GM23248 (cell line): ENCODE results near the gene NXPH4.

Source experiments
- EZH2 ChIP-seq: fragments of 200-600 bp; sonication (generic); IDR thresholded peaks from 2 replicates; pipeline ENCODE4 v1.6.1; 2018; ENCODE audit warnings: antibody characterized with exemption, mild to moderate bottlenecking; ENCODE audit not compliant: insufficient read depth, poor library complexity, severe bottlenecking
- EZH2phosphoT487 ChIP-seq: fragments of 200-600 bp; sonication (generic); IDR thresholded peaks from 2 replicates; pipeline ENCODE4 v1.6.1; 2018; ENCODE audit warnings: antibody characterized with exemption, moderate library complexity, mild to moderate bottlenecking, low read depth; ENCODE audit not compliant: insufficient read depth

- no peak for TF ChIP-seq EZH2
- no peak for TF ChIP-seq EZH2phosphoT487
These were observed 27.1 kb downstream of the NXPH4 start for GRCh38 chr12:57243521-57244311.
